ENCODE measurements around the gene NUP37.

DNA sequence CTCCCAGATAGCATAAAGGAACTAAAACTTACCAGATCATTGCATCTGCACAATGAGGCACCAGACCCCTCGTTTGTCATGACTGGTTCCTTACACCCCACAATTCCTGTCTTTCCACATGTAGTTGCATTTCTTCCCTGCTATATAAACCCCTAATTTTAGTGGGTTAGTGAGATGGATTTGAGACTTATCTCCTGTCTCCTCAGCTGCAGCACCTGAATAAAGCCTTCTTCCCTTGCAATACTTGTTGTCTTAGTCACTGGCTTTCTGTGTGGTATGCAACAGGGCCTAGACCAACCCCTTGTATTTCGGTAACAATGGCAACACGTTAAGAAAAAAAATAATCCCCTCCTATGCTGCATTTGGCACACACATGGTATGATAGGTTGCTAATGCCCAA, 13.0 kb downstream of the NUP37 start:
- no peak for TF ChIP-seq POLR2A (IDR thresholded peaks at IDR 0.05)
- TF ChIP-seq, protein P1, sequence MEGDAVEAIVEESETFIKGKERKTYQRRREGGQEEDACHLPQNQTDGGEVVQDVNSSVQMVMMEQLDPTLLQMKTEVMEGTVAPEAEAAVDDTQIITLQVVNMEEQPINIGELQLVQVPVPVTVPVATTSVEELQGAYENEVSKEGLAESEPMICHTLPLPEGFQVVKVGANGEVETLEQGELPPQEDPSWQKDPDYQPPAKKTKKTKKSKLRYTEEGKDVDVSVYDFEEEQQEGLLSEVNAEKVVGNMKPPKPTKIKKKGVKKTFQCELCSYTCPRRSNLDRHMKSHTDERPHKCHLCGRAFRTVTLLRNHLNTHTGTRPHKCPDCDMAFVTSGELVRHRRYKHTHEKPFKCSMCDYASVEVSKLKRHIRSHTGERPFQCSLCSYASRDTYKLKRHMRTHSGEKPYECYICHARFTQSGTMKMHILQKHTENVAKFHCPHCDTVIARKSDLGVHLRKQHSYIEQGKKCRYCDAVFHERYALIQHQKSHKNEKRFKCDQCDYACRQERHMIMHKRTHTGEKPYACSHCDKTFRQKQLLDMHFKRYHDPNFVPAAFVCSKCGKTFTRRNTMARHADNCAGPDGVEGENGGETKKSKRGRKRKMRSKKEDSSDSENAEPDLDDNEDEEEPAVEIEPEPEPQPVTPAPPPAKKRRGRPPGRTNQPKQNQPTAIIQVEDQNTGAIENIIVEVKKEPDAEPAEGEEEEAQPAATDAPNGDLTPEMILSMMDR (IDR thresholded peaks at IDR 0.05 in 4 of 5, conservative IDR thresholded peaks at IDR 0.05 in 1 of 5) = no peak

Data from gastrocnemius medialis (tissue), 4 donors.